BJ (cell line): ENCODE data around the gene ALX4. TPM values are rescaled to one million over a fixed set of nuclear protein-coding genes. Genes with fewer than 3 reads are reported as not detected.

Experiments used
- CTCF ChIA-PET: fragments of 350-600 bp; formaldehyde crosslinking; extraction: SDS; loops from one replicate; lab custom pipeline; 2021; ENCODE audit warnings: antibody characterized with exemption, inconsistent platforms; lab: Yijun Ruan, JAX
- POLR2A ChIA-PET: fragments of 300-600 bp; sonication (Branson Sonifier 250); formaldehyde crosslinking; extraction: SDS; loops from one replicate; lab custom pipeline; 2021; ENCODE audit warnings: antibody characterized with exemption; lab: Charles Lee
- DNase-seq: peaks from one replicate; pipeline ENCODE4 v3.0.0-alpha.2; 2011; ENCODE audit warnings: low read depth
- H3K27me3 ChIP-seq: 2 replicates; pipeline ENCODE4 v1.6.0; 2011; ENCODE audit warnings: low read length; ENCODE audit not compliant: control insufficient read depth, insufficient read depth
- H3K36me3 ChIP-seq: 2 replicates; pipeline ENCODE4 v1.5.1; 2011; ENCODE audit warnings: low read length; ENCODE audit not compliant: control insufficient read depth, insufficient read depth
- H3K4me3 ChIP-seq: 2 replicates; pipeline ENCODE4 v1.5.1; 2011; ENCODE audit warnings: low read depth, mild to moderate bottlenecking, control low read depth, low read length
- polyA plus RNA-seq: library from polyadenylated mRNA; depleted of rRNA; stranded (reverse); fragments of >200 nt; gene quantifications from 2 replicates; pipeline ENCODE4 v1.2.3, GENCODE V29; 2011
- TF ChIP-seq, protein P1 (sequence below): IDR thresholded peaks from 2 replicates; pipeline ENCODE4 v1.5.1; 2011; ENCODE audit warnings: low read depth, mild to moderate bottlenecking, control low read depth, inconsistent platforms, low read length, moderate library complexity; ENCODE audit not compliant: insufficient read depth

The ALX4 gene
- polyA plus RNA-seq, 1 experiment = 2.2 TPM

DNA sequence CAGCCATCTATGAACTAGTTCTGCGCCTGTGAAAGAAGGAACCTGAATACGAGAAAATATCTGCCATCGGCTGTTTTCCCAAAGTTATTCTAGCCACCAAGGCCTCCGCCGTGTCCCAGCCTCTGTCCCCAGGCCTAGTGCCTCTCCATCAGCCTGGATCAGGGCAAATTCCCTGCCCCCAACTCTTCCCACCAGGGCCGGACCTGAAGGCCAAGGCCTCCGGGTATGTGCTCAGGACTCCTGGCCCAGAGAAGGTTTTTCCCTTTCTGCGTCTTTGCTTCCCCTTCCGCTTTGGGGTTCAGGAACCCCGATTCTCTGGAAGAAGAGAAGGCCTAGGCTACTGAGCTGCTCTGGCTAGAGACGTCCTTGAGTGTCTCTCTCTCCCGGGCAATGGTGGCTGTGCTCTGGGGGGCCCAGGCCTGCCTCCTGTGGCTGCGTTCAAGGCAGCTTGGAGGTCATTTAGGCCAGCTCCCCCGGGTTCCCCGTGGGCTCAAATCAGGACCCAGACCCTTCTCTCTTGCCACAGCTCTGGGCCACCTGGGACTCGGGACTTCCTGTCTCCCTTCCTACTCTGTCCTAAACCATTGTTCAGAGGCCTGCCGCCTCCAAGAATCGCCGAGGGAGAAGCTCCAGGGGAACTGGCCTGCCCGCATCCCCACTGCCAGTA is 1.6 kb downstream of the ALX4 start:
- TF ChIP-seq, protein P1, sequence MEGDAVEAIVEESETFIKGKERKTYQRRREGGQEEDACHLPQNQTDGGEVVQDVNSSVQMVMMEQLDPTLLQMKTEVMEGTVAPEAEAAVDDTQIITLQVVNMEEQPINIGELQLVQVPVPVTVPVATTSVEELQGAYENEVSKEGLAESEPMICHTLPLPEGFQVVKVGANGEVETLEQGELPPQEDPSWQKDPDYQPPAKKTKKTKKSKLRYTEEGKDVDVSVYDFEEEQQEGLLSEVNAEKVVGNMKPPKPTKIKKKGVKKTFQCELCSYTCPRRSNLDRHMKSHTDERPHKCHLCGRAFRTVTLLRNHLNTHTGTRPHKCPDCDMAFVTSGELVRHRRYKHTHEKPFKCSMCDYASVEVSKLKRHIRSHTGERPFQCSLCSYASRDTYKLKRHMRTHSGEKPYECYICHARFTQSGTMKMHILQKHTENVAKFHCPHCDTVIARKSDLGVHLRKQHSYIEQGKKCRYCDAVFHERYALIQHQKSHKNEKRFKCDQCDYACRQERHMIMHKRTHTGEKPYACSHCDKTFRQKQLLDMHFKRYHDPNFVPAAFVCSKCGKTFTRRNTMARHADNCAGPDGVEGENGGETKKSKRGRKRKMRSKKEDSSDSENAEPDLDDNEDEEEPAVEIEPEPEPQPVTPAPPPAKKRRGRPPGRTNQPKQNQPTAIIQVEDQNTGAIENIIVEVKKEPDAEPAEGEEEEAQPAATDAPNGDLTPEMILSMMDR = no peak
- ChIA-PET CTCF (no interaction called here), POLR2A (no interaction called here)
- peaks cover 17% of the 10 kb centered on the region for H3K27me3 ChIP-seq
- peak overlapping the region; percentile 47 for H3K4me3 ChIP-seq
- DNase-seq = no peak
- no peaks in the 10 kb centered on the region for H3K36me3 ChIP-seq

DNA sequence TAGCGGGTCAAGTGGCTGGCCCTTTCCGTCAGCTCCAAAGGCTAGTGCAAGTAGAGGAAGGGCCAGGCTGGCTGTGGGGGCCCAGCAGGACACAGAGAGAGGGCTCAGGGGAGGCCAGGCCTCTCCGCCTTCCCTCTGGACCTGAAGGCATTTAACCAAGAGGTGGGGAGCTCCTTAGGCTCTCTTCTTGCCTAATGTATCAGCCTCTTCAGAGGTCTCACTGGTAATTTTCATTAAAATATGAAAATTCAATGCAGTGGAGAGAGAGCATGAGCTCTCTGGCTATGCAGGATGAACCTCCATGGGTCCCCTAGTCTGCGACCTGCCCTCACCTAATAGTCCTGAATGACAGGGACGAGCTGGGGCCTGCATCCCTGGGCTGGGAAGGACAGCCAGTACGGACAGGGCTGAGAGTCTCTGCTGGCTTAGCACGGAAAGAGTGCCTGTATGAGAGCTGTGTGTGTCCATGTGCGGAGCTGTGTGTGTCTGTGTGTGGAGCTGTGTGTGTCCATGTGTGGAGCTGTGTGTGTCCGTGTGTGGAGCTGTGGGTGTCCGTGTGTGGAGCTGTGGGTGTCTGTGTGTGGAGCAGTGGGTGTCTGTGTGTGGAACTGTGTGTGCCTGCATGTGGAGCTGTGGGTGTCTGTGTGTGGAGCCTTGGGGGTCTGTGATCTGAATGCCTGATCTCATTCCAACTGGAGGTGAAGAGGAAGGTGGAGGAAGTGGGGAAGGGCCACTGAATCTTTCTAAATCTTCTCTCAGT is 2.4 kb downstream of the ALX4 start:
- no peaks in the 10 kb centered on the region for H3K36me3 ChIP-seq
- DNase-seq = no peak
- peak overlapping the region; percentile 19 for H3K4me3 ChIP-seq
- ChIA-PET POLR2A (no interaction called here), CTCF (interaction anchor here (1.1 kb wide), 1 partner anchor 9 kb away, joined by 3 read pairs; no protein-coding TSS in a partner anchor)
- peaks cover 17% of the 10 kb centered on the region for H3K27me3 ChIP-seq
- TF ChIP-seq, protein P1 = no peak

DNA sequence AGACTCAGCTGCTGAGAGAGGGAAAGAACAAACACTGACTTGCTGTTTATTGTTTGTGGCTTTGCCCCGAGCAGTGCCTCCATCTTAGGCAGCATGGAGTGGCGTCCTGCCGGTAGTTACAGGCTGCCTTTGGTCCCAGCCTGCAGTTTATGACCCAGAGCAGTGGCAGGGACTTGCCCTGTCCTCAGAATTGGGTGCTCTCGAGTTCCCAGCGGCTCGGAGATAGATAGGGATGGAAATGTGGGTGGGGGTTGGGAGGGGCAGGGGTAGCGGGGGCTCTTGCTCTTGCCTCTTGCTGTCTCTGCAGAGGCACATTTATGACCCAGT is 3.1 kb downstream of the ALX4 start:
- Histone ChIP-seq H3K36me3 (no peaks in the 10 kb centered on the region), H3K27me3 (peaks cover 14% of the 10 kb centered on the region), H3K4me3 (peak overlapping the region; percentile 13)
- POLR2A ChIA-PET = no interaction called here
- DNase-seq = no peak
- TF ChIP-seq, protein P1 = no peak
- CTCF ChIA-PET = interaction anchor here (1.1 to 1.3 kb wide), 2 partner anchors 8 to 173 kb away, joined by 3 read pairs; no protein-coding TSS in a partner anchor

DNA sequence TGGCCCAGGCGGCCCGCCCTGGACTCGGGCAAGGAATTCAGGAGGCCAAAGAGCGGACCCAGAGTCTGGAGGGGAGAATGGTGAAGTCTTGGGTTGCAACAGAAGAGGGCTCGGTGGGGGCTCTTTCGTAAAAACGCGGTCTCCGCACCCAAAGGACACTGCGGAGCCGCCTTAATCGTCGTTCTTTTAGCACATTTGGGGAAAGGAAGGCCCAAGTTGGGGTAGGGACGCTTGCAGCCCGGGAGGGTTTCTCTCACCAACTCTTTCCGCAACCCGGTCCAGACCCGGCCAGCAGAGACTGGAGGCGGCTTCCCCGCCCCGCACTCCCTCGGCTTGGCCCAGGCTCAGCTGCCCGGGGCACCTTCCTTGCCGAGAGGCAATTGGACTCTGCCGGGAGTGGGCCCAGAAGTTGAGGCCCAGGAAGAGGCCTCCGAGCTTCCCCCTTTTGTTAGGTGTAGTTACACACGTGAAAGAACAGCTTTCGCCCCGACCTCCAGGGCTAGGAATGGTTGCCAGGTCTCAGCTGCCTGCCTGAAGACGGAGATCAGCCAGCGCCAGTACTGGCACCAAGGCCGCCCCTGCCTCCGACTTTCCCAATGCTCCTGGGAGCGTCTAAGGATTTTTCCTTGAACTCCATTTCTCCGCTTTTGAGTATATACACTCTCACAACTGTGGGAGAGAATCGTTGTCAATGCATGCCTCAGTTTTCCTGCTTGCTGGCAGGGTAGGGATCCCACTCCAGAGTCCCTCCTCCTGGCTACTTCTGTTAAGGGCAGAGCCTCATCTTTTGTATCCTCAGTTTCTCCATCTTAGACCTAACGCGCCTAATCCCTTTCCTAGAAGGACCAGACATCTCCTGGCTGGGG is 3.7 kb downstream of the ALX4 start:
- Histone ChIP-seq H3K4me3 (peak overlapping the region; percentile 45), H3K27me3 (peaks cover 13% of the 10 kb centered on the region), H3K36me3 (no peaks in the 10 kb centered on the region)
- TF ChIP-seq, protein P1 = no peak
- ChIA-PET POLR2A (no interaction called here), CTCF (interaction anchor here (1.3 kb wide), 1 partner anchor 172 kb away, joined by 3 read pairs; no protein-coding TSS in a partner anchor)
- DNase-seq = no peak
